ENCODE measurements around the gene GJD4. TPM values are rescaled to one million over a fixed set of nuclear protein-coding genes. Genes with fewer than 3 reads are reported as not detected.
A peak's percentile ranks its signal among the peaks of the same experiment; 100 is the strongest.

The GJD4 gene
- total RNA-seq, 1 experiment from 2014 or later: 0.18 TPM

DNA sequence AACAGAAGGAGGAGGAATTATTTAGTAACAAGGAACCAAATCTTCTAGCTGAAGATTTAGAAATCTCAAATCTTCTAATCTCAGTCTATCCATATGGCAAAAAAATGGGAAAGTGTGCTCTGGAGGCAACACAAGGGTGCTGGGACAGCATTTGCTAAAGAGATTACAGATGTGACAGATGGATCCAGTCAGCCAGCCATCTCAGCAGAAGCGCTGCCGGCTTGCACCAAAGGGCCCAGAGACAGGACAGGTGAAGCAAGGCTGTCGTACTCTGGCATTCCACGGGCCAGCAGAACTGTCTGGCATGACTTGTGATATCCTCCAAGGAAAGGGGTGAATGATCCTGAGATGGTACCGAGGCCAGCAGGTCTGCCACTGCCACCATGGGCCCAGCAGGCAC lies 45.7 kb upstream of the GJD4 start:
- TF ChIP-seq, protein P1, sequence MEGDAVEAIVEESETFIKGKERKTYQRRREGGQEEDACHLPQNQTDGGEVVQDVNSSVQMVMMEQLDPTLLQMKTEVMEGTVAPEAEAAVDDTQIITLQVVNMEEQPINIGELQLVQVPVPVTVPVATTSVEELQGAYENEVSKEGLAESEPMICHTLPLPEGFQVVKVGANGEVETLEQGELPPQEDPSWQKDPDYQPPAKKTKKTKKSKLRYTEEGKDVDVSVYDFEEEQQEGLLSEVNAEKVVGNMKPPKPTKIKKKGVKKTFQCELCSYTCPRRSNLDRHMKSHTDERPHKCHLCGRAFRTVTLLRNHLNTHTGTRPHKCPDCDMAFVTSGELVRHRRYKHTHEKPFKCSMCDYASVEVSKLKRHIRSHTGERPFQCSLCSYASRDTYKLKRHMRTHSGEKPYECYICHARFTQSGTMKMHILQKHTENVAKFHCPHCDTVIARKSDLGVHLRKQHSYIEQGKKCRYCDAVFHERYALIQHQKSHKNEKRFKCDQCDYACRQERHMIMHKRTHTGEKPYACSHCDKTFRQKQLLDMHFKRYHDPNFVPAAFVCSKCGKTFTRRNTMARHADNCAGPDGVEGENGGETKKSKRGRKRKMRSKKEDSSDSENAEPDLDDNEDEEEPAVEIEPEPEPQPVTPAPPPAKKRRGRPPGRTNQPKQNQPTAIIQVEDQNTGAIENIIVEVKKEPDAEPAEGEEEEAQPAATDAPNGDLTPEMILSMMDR (IDR thresholded peaks at IDR 0.05; ENCODE audit: insufficient read depth in 1 of 2, low read depth in 1 of 2, low read length in 1 of 2, severe bottlenecking in 1 of 2, unreplicated experiment in 1 of 2): no peak
- Histone ChIP-seq H3K4me1 (no peaks in the 10 kb centered on the region), H3K36me3 (ENCODE audit: control insufficient read depth, insufficient read depth, low read length) (no peaks in the 10 kb centered on the region), H3K27me3 (replicated peaks; ENCODE audit: control insufficient read depth, insufficient read depth, low read length) (no peaks in the 10 kb centered on the region), H3K4me3 (ENCODE audit: low read depth, low read length) (no peak overlapping the region), H3K9me3 (no peaks in the 10 kb centered on the region)
- Mint-ChIP-seq H3K9me3 (ENCODE audit: unreplicated experiment) (no peaks in the 10 kb centered on the region), H3K36me3 (ENCODE audit: insufficient read depth, unreplicated experiment) (peaks cover 37% of the 10 kb centered on the region), H3K27me3 (ENCODE audit: insufficient read depth, unreplicated experiment) (no peaks in the 10 kb centered on the region), H3K27ac (ENCODE audit: unreplicated experiment) (peak overlapping the region; percentile 32), H3K4me3 (ENCODE audit: unreplicated experiment) (no peak overlapping the region), H3K4me1 (ENCODE audit: low read depth, unreplicated experiment) (no peaks in the 10 kb centered on the region)
- no peak for DNase-seq
- CTCF ChIA-PET: no interaction called here
- POLR2A ChIA-PET: no interaction called here
- intact Hi-C loops (cut with micrococcal nuclease; ENCODE audit: unreplicated experiment): no loop called here
- no TSS peak for BruUV-seq (replicated peaks)

DNA sequence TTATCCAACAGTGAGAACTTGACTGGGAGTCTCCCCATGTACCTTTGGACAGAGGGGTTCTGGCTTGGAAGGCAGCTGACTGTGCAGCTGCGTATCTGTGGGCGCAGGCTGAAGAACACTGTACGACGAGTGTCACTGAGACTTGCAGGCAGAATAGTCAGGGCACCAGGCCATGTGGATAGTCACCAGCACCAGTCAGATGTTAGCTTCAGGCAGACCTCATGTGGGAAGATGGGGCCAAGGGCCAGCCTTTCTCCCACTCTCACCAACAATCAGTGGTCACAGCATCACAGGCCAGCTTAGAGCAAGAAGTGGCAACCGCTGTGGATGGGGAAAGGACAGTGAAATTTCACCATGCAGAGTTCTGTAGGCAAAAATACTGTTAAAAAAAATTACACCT lies 43.4 kb upstream of the GJD4 start:
- Histone ChIP-seq H3K4me3 (ENCODE audit: low read depth, low read length) (no peak overlapping the region), H3K4me1 (no peaks in the 10 kb centered on the region), H3K9me3 (no peaks in the 10 kb centered on the region), H3K27me3 (replicated peaks; ENCODE audit: control insufficient read depth, insufficient read depth, low read length) (no peaks in the 10 kb centered on the region), H3K36me3 (ENCODE audit: control insufficient read depth, insufficient read depth, low read length) (peaks cover 3% of the 10 kb centered on the region)
- Mint-ChIP-seq H3K4me1 (ENCODE audit: low read depth, unreplicated experiment) (no peaks in the 10 kb centered on the region), H3K36me3 (ENCODE audit: insufficient read depth, unreplicated experiment) (peaks cover 47% of the 10 kb centered on the region), H3K4me3 (ENCODE audit: unreplicated experiment) (no peak overlapping the region), H3K27me3 (ENCODE audit: insufficient read depth, unreplicated experiment) (no peaks in the 10 kb centered on the region), H3K27ac (ENCODE audit: unreplicated experiment) (no peak overlapping the region), H3K9me3 (ENCODE audit: unreplicated experiment) (no peaks in the 10 kb centered on the region)
- ChIA-PET POLR2A (no interaction called here), CTCF (no interaction called here)
- TF ChIP-seq, protein P1 (IDR thresholded peaks at IDR 0.05; ENCODE audit: insufficient read depth in 1 of 2, low read depth in 1 of 2, low read length in 1 of 2, severe bottlenecking in 1 of 2, unreplicated experiment in 1 of 2): no peak
- intact Hi-C loops (cut with micrococcal nuclease; ENCODE audit: unreplicated experiment): loop anchor here (2.0 to 5.0 kb wide), 2 partner anchors 325 to 1216 kb away; no protein-coding TSS in a partner anchor
- no peak for DNase-seq
- BruUV-seq (replicated peaks): no TSS peak

DNA sequence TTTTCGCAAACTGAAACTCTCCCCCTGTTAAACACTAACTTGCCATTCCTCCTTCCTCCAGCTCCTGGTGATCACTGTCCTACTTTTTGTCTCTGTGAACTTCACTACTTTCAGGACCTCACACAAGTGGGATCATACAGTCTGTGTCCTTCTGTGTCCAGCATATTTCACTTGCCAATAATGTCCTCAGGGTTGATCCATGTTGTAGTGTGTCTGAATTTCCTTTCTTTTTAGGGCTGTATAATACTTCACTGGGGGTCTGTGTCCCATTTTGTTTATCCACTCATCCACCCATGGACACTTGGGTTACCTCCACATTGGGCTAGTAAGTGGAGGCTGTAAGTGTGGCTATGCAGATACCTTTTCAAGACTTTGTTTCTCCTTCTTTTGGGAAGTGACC lies 42.7 kb upstream of the GJD4 start:
- POLR2A ChIA-PET: interaction anchor here (0.6 kb wide), 1 partner anchor 297 kb away, joined by 3 read pairs; no protein-coding TSS in a partner anchor
- Histone ChIP-seq H3K9me3 (no peaks in the 10 kb centered on the region), H3K4me1 (no peaks in the 10 kb centered on the region), H3K27me3 (replicated peaks; ENCODE audit: control insufficient read depth, insufficient read depth, low read length) (no peaks in the 10 kb centered on the region), H3K4me3 (ENCODE audit: low read depth, low read length) (no peak overlapping the region), H3K36me3 (ENCODE audit: control insufficient read depth, insufficient read depth, low read length) (peaks cover 3% of the 10 kb centered on the region)
- no peak overlapping the region for H3K27ac Mint-ChIP-seq (ENCODE audit: unreplicated experiment)
- H3K9me3 Mint-ChIP-seq (ENCODE audit: unreplicated experiment): no peaks in the 10 kb centered on the region
- H3K4me1 Mint-ChIP-seq (ENCODE audit: low read depth, unreplicated experiment): no peaks in the 10 kb centered on the region
- no TSS peak for BruUV-seq (replicated peaks)
- CTCF ChIA-PET: interaction anchor here (0.6 to 1.1 kb wide), 5 partner anchors 11 to 149 kb away, joined by 3 to 4 read pairs (median 4); partner anchors contain the start of gene GJD4
- DNase-seq: no peak
- intact Hi-C loops (cut with micrococcal nuclease; ENCODE audit: unreplicated experiment): loop anchor here (2.0 to 5.0 kb wide), 2 partner anchors 326 to 1215 kb away; no protein-coding TSS in a partner anchor
- H3K36me3 Mint-ChIP-seq (ENCODE audit: insufficient read depth, unreplicated experiment): peaks cover 50% of the 10 kb centered on the region
- no peak overlapping the region for H3K4me3 Mint-ChIP-seq (ENCODE audit: unreplicated experiment)
- TF ChIP-seq, protein P1 (IDR thresholded peaks at IDR 0.05; ENCODE audit: insufficient read depth in 1 of 2, low read depth in 1 of 2, low read length in 1 of 2, severe bottlenecking in 1 of 2, unreplicated experiment in 1 of 2): no peak
- H3K27me3 Mint-ChIP-seq (ENCODE audit: insufficient read depth, unreplicated experiment): no peaks in the 10 kb centered on the region
